HG03175 (cell line): Measurements from ENCODE around the gene SAMD1.

Source experiments
- ATAC-seq: cut with Tn5 transposase; IDR thresholded peaks from one replicate; pipeline ENCODE4 v1.9.1; 2021; ENCODE audit warnings: mild to moderate bottlenecking, moderate library complexity; ENCODE audit not compliant: unreplicated experiment

SAMD1 gene

DNA sequence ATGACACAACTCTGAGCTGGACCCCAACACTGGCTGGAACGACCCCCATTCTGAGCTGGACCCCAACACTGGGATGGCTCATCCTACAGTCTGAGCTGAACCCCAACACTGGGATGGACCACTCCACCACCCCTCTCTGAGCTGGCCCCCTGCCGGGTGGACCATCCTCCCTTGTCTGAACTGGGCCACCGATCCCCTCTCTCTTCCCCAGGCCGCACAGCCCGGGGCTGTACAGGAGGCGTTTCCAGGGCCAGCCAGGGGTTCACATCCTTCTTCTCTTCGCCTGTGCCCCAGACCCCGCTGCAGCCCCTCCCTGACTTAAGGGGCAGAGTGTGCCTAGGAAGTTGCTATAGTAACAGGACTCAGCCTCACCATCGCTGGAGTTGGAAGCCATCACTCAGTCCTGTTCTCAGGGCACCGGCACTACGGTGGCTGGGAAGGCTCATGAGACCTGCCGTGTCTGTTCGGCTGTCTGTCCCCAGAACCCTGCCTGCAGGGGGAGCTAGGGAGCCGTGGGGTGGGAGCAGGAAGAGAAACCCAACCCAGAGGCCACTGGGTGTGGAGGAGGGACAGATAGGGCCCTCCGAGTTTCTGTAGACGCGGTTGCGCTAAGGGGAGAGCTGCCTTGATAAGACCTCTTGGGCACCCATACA lies 23.3 kb upstream of the SAMD1 start:
- no peak for ATAC-seq

DNA sequence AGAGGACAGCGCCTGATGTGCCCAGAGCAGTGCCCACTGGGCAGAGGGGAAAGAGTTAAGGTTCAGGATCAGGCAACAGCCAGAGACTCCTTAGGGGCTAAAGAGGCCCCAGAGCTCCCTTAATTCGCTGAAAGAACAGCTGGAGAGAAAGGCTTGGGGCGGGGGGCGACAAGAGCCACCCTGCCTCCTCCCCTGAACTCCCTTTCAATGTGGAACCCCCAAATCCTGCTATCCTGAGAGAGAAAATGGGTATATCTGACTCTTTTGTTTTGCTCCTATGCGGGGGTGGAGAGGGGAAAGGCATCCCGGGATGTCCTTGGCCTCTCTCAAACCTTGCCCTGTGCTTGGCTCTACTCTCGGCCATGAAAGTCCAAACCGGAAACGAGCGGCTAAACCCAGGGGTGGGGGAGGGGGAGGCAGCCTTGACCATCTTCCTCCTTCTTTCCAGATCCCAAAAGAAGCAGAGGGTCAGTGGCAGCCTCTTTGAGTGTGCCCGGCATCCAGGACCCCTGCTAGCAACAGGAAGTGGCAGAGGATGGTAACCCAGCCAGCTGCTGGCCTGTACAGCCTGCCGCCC lies 22.3 kb upstream of the SAMD1 start:
- no peak for ATAC-seq

DNA sequence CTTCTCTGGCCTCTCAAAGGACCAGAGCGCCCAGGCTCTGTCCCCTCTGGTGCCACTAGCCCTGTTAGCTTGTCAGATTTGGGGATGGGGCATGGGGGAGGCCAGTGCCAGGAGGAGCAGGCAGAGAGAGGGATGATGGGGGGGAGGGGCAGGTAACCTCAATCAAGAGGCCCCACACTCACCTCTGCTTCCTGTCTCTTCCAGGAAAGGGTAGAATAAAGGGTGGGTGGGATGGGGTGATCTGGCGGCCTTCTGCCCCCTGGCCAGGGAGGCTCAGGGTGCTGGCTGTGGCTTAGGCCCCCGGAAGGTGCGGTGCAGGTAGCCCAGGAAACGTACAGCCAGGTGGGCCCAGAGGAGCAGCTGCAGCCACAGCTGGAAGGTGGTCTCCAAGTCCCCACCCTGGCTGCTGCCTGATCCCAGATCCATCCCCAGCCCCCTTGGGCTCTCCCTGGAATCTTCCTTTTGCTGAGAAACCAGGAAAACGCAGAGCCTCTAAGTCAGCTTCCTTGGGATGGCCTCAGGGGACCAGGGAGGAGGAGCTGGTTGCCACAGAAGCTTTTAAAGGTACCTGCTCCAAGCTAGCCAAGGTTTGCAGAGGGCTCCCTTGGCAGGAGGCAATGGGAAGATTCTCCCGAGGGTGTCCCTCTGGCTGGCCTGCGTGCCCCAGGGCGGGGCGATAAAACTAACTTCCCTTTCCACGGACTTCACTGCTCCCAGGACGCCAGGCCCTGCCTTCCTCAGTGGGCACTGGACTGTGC lies 21.7 kb upstream of the SAMD1 start:
- no peak for ATAC-seq

DNA sequence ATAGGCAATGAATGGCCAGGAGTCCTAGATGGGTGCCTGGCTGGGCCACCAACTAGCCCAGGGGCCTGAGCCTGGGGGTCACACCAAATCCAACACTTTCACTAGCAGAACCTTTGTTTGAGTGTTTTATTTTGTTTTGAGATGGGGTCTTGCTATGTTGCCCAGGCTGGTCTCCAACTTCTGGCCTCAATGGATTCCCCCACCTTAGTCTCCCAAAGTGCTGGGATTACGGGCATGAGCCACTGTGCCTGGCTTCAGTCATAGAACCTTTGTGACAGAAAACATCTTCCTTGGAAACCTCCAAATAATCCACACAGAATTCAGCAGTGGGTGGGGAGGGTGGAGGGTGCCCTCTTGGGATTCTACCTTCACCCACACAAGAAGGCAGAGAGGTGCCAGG lies 20.9 kb upstream of the SAMD1 start:
- ATAC-seq: no peak

DNA sequence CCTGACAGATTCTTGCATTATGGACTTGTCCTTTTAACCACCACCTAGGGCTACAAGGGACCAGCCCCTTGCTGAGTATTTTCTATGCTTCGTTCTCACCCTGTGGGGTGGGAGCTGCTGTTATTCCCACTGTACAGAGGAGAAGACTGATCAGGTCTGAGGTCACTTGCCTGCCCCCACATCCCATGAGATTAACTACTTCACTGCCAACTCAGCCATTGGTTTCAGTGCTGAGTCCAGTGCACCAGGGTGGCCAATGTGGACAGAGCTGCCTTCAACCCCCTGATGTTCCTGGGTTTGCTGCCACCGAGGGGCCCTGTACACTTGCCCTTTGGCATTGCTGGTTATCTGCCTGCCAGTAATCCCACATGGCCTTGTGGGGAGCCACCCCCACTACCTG lies 20.1 kb upstream of the SAMD1 start:
- no peak for ATAC-seq

DNA sequence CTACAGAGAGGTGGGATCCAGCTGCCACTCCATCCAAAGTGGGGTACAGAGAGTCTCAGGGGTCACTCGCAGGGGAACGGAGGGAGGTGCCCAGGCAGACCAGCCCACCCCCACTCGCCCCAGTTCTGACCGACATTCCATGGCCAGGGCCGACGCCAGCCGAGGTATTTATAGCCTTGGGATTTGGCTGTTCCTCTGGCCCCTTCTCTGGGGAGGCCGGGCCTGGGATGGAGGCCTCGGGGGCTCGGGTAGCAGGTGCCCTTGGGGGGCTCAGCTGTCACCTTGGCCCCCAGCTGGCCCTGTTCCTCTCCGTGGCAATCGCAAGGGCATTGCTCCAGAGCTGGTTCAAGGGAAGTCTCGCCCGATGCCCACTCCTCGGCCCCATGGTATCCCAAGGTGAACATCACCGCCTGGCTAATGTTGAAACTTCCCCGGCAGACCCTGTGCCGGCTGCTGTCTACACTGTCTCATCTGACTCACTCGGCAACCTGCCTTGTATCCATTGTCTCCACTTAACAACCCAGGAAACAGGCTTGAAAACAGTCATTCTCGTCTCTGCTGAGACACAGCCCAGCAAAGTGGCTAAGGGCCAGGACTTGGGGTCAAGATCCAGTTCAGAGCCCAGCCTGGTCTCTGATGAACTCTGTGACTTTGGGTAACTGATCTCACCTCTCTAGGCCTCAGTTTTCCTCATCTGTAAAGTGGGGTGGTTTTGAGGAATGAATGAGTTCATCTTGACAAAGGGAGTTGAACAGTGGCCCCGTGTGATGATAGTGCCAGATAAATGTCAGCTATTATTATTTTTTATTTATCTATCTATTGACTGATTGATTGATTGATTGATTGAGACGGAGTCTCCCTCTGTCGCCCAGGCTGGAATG lies 17.3 kb upstream of the SAMD1 start:
- no peak for ATAC-seq

DNA sequence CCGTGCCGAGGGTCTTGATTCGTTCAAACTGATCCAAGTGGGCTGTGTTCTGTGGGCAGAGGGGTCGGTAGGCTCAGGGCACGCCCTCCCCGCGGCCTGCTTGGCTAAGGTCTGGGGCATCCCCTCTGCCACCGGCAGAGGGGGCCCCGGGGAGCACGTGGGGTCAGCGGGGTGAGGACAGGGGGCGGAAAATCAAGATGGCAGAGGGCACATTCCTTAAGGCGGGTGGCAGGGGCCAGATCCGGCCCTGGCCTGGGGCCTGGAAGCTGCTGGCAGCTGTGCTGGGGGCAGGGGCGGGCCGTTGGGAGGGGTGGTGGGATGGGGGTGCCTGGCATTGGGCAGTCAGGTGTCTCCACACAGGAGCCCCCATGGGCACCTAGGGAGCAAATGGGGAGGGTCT lies 16.3 kb upstream of the SAMD1 start:
- ATAC-seq: no peak

DNA sequence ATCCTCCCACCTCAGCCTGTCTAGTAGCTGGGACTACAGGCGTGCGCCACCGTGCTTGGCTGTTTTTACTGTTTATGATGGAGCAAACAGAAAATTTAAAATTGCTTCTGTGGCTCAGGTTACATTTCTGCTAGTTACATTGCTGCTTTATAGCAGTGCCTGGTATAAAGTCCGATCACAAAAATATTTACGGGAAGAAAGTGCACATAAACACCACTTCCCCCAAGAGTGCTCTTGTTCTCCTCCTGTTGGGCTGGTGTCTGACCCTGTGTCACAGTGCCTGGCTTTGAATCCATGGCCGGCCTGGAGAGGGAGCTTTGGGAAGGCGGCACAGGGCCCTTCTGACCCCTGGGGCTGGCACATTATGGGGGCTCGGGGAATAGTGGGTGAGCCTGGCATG lies 15.1 kb upstream of the SAMD1 start:
- no peak for ATAC-seq

DNA sequence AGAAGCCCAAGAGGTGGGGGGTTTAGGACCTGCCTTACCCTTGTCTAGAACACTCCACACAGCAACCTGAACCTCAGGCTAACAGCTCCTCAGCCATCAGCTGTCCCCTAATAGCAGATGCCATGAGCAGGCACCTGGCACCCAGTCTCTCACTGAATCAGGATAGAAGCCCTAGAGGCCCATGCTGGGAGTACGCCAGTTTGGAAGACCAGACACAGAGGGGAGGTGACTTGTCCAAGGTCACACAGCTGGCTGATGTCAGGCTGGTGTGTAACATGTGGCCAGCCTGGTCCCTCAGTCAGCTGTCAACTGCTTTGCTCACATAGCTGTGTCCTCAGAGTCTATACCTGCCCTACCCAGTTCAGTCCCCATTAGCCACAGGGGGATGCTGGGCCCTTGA lies 12.8 kb upstream of the SAMD1 start:
- ATAC-seq: no peak

DNA sequence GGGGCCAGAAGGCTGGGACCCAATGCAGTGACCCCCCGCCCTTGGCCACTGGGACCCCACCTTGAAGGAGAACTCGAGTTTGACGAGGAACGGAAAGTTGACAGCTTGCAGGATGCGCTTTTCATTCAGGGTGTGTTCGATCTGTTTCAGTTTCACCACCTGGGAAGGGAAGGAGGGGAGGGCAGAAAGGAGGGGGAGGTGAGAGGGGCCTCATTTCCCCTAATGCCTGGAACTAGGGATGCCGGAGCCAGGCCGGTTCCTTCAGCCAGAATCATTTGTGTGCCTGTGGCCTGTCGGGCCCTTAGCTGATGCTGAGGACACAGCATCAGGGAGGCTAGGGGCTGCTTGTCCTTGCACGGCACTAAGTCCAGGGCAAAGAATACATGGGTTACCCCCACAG lies 12.2 kb upstream of the SAMD1 start:
- no peak for ATAC-seq

DNA sequence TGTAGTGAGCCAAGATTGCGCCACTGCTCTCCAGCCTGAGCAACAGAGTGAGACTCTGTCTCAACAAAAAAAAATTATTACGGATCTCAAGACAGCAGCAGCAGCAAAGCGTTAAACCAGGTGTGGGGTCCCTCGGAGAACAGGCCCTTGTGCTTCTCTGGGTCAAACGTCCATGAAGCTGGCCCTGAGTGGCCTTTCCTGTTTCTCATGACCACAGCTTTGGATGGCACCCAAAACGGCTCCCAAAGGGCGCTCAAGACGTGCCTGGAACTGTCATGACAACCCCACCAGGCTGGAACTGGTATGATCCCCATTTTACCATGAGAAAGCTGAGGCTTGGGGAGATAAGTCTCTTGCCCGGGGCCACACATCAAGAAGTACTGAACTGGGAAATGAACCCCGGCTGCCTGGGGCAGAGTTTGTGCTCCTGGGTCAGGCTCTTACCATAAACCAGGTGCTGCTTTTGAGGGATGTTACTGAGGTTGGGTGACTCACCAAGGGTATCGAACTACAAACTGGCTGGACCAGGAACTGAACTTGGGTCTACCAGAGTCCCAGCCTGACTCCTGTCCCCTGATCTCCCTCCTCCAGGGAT lies 11.6 kb upstream of the SAMD1 start:
- ATAC-seq: no peak

DNA sequence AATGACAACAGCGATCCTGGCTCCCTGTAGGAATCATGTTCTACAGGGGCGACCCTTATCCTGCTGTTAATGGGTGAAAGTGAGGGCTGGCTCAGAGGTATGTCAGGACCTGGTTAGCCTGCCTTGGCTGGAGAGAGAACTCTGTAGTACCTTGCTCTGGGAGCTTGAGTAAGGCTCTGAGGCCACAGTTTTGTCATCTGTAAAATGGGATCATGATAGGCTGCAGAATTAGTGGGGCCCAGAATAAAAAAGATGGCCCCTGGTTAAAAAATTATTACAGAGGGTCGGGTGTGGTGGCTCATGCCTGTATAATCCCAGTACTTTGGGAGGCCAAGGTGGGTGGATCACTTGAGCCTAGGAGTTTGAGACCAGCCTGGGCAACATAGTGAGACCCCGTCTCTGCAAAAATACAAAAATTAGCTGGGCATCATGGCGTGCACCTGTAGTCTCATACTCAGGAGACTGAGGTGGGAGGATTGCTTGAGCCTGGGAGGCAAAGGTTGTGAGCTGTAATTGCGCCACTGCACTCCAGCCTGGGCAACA lies 10.5 kb upstream of the SAMD1 start:
- no peak for ATAC-seq

DNA sequence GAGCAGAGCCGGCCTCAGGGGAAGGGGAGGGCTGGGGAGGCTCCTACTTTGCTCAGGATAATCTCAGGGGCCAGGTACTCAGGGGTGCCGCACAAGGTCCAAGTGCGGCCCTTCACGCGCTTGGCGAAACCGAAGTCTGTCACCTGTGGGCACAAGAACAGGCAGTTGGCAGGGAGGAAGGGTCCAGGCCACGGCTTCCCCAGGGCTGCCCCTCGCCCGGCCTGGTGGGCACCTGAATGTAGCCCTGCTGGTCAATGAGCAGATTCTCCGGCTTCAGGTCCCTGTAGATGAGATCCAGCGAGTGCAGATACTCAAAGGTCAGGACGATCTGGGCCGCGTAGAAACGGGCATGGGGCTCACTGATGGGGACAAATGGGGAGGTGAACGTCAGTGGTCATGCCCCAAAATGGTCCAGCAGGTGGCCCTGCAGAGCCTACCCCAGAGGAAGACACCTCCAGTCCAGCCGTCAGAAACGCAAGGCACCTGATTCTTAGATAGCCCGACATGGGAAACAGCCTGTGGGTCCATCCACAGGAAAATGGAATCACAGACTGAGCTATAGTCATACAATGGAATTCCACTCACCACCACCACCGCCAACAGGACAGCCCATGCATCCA lies 7.1 kb upstream of the SAMD1 start:
- no peak for ATAC-seq

DNA sequence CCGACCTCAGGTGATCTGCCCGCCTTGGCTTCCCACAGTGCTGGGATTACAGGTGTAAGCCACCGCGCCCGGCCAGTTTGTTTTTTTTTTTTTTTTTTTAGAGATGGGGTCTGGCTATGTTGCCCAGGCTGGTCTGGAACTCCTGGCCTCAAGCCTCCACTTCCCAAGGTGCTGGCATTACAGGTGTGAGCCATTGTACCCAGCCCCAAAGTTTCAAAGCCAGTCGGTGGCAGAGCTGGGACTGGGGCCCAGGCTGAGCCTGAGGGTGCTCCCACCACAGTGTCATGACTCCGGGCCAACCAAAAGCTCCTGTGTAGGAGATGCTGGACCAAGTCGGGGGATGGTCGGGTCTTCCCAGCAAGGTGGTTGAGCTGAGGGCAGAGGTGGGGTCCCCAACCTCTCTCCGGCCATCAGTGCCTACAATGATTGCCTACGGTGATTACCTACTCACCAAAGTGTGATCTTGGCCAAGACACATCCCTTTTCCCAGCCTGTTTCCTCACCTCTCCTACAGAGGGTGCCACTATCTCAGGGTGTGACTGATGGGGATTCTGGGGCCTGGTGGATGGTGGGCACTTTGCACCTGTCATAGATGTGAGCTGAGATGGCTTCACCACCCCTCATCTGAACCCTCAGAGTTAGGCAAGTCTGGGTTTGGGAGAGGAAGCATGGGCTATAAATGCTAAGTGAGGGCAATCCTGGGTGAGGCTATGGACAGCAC lies 5.9 kb upstream of the SAMD1 start:
- no peak for ATAC-seq

DNA sequence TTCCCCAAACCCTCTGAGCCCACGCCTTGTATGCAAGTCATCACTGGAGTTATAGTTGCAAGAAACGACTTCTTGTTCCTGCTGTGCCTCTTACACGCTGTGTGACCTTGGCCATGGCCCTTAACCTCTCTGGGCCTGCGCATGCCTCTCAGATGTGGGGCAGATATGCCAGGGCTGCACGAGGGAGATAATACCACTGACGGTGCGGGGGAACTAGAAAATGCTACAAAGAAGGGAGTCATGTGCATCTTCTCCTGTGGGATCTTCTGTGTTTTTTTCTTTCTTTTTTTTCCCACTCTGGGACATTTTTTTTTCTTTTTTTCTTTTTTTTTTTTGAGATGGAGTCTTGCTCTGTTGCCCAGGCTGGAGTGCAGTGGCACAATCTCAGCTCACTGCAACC lies 4.3 kb upstream of the SAMD1 start:
- no peak for ATAC-seq

DNA sequence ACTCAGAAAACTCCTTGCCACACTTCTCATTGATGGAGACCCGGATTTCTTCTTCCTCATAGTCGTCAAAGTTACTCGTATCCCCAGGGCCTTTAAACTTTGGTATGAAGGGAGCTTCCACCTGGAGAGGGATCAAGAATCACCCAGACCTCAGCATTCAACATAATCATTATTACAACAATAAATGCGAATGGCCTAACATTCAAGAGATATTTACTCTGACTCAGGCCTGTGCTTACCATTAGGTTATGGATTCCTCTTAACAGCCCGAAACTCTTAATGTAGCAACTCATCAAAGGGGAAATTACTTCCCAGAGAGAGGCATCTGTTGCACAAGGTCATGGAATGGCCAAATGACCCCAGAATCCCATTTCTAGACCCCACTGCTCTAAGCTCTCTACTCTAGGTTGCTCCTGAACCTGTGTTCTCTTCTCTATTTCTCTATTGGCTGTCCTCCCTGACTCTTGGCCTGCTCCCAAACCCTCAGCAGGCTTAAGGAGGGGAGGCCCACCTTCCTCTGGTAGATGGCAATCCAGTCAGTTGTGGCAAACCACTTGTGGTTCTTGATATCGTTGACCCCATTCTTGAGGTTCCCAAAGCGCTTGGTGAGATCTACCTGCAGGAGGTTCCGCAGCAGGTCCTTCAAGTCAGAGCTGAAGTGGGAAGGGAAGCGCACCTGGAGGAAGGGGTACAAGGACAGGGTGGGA lies 2.7 kb upstream of the SAMD1 start:
- ATAC-seq: no peak

DNA sequence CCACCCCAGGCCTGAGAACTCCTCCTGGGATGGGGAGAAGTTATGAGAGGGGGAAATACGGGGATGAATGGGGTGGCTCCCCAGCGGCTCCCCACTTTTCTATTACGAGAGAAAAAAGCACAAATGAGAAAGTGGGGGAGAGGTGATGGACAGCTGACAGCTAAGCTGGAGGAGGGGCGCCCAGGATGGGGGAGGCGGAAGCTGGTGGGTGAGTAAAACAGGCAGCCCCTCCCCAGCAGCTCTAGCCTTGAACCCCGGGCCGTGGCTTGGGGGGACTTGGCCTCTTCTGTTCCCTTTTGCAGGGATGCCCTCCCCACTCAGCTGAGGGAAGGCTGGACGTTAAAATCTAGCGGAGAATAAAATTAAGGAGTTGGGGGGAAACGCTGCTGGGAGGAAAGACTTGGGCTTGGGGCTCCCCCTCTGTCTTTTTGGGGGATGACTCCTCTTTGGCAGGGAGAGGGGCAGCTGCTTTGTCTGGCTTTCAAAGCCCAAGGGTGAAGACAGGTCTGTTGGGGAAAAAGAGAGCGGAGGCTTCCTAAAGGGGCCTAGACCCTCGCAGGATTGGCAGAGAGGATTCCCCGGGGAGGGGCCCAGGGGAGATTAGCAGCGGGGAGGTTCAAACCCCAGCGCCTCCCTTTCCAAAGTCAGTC lies 1.4 kb upstream of the SAMD1 start:
- no peak for ATAC-seq

DNA sequence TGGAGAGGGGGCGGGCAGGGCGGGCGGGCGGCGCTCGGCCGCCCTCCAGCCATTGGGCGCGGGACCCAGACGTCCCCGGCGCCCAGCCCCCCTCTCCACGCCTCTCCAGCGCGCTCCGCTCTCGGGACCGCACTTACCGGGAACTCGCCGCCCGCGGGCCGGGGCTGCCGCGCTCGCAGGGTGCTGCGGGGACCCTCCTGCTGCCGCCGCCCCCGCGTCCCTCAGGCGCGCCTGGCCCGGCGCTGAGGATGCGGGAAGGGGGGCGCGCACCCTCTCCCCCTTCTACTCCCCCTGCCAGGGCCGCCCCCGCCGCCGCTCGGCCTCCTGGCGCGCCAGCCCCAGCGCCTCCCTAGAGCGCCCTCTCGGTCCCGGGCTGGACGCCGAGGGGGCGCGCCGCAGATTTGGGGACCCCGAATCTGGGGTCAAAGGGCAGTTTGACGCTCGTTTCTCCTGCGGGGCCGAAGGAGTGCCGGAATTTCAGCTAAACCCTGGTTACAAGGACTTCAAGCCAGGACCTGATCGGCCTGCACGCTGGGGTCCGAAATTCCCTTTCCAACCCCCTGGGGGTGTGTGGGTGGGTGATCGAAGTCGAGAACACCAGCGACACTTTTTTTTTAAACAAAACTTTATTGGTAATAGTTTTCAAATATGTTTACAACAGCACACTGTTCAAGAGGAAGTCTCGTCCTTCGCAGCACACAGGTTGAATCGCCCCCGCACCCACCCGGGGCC lies 696 bp upstream of the SAMD1 start:
- ATAC-seq: peak; percentile 55
